ENCODE measurements around the gene MRGPRX4.

GRCh38 chr11:18204771-18205170, 32.1 kb downstream of the MRGPRX4 start:
- no peak for TF ChIP-seq CTCF (conservative IDR thresholded peaks at IDR 0.05)
- TF ChIP-seq EZH2 (IDR thresholded peaks at IDR 0.05; ENCODE audit: low read depth), result no peak
